K562 (cell line): Measurements from ENCODE around the gene C15orf62. TPM values are rescaled to one million over a fixed set of nuclear protein-coding genes. Genes with fewer than 3 reads are reported as not detected.

ENCODE experiments used
- ATAC-seq: fragments of 200-7000 bp; cut with Tn5 transposase; 3 replicates; pipeline ENCODE4 v1.9.1; 2020; ENCODE audit warnings: moderate library complexity
- BruUV-seq: library from RNA; stranded (reverse); fragments of 400-500 nt; replicated peaks from 2 replicates; lab custom pipeline; 2021; lab: Mats Ljungman, UMichigan
- CTCF ChIA-PET: fragments of 300-600 bp; formaldehyde crosslinking; extraction: SDS; loops from one replicate; lab custom pipeline; 2021; ENCODE audit warnings: low intra/inter-chr PET ratio; lab: Yijun Ruan, JAX
- POLR2A ChIA-PET: fragments of 300-600, 350-650 bp; sonication (Branson Sonifier 250); formaldehyde crosslinking; extraction: SDS; loops from one replicate; lab custom pipeline; 2021; ENCODE audit warnings: antibody characterized with exemption, inconsistent platforms; lab: Yijun Ruan, JAX
- DNase-seq, 4 experiments: peaks; one replicate each; pipeline versions ENCODE4 v3.0.0 to v3.0.0-alpha.2; 2011 to 2018; ENCODE audit warnings: low spot score in 3 of 4, mixed read lengths in 3 of 4; ENCODE audit errors: extremely low read depth in 1 of 4
- FAIRE-seq: peaks from 2 replicates; lab custom pipeline; 2011; peaks lifted over from hg19 to GRCh38; lab: Jason Lieb, UNC
- H2AFZ ChIP-seq: 2 replicates; pipeline ENCODE4 v1.6.0; 2011; ENCODE audit warnings: low read depth, low read length, control low read depth, inconsistent platforms
- H3K27ac ChIP-seq: fragments of 200-600 bp; 3 replicates; pipeline ENCODE4 v1.8.0; 2011; ENCODE audit warnings: low read depth, mild to moderate bottlenecking, control low read depth, inconsistent platforms, low read length, moderate library complexity, mixed read lengths; ENCODE audit errors: extremely low read depth
- H3K27me3 ChIP-seq, 2 experiments: fragments of 300-600 bp in 1 of 2; 2 replicates in 1 of 2; 3 replicates in 1 of 2; pipeline versions ENCODE4 v1.6.0 to v1.8.0; 2011; ENCODE audit warnings: inconsistent platforms in 2 of 2, low read length in 2 of 2, mild to moderate bottlenecking in 1 of 2, mixed read lengths in 1 of 2, moderate library complexity in 1 of 2; ENCODE audit not compliant: control insufficient read depth in 2 of 2, insufficient read depth in 2 of 2
- H3K36me3 ChIP-seq: fragments of 300-600 bp; 3 replicates; pipeline ENCODE4 v1.8.0; 2011; ENCODE audit warnings: mild to moderate bottlenecking, low read length, inconsistent platforms; ENCODE audit not compliant: control insufficient read depth, insufficient read depth
- H3K4me1 ChIP-seq, 2 experiments: fragments of 200-600 bp in 1 of 2; replicated peaks in 1 of 2; 2 replicates in 1 of 2; 3 replicates in 1 of 2; pipeline versions ENCODE4 v1.5.1 to v1.8.0; 2011; ENCODE audit warnings: inconsistent platforms in 2 of 2, low read length in 2 of 2, mild to moderate bottlenecking in 1 of 2, mixed read lengths in 1 of 2, moderate library complexity in 1 of 2; ENCODE audit not compliant: control insufficient read depth in 2 of 2, insufficient read depth in 2 of 2
- H3K4me2 ChIP-seq: 2 replicates; pipeline ENCODE4 v1.6.1; 2011; ENCODE audit warnings: low read length, control low read depth, inconsistent platforms, mixed read lengths; ENCODE audit not compliant: insufficient read depth
- H3K4me3 ChIP-seq: fragments of 200-600 bp; sonication (generic), shearing (Covaris generic); 2 replicates; pipeline ENCODE4 v1.5.1; 2016; ENCODE audit warnings: control low read depth, inconsistent platforms
- H3K79me2 ChIP-seq: fragments of 200-600 bp; 3 replicates; pipeline ENCODE4 v1.8.0; 2011; ENCODE audit warnings: low read length, inconsistent platforms; ENCODE audit not compliant: control insufficient read depth, insufficient read depth
- H3K9ac ChIP-seq, 2 experiments: 2 replicates each; pipeline versions ENCODE4 v1.6.0 to v1.6.1; 2011; ENCODE audit warnings: low read depth in 2 of 2, low read length in 2 of 2, control low read depth in 1 of 2, inconsistent platforms in 1 of 2, mild to moderate bottlenecking in 1 of 2, mixed read lengths in 1 of 2; ENCODE audit not compliant: insufficient read depth in 1 of 2
- H3K9me1 ChIP-seq: one replicate; pipeline ENCODE4 v1.6.0; 2011; ENCODE audit warnings: inconsistent platforms, mild to moderate bottlenecking, low read length, moderate library complexity; ENCODE audit not compliant: control insufficient read depth, insufficient read depth
- H3K9me3 ChIP-seq: replicated peaks from 2 replicates; pipeline ENCODE4 v1.5.1; 2011; ENCODE audit warnings: low read depth, low read length, inconsistent platforms; ENCODE audit not compliant: control insufficient read depth, insufficient read depth
- H4K20me1 ChIP-seq: replicated peaks from 2 replicates; pipeline ENCODE4 v1.6.1; 2011; ENCODE audit warnings: low read length, inconsistent platforms, mixed read lengths; ENCODE audit not compliant: control insufficient read depth, insufficient read depth
- MED1 ChIP-seq: sonication (generic); formaldehyde crosslinking; IDR thresholded peaks from 2 replicates; pipeline ENCODE4 v1.8.1; 2023; ENCODE audit warnings: missing genetic modification reagents, borderline replicate concordance
- SPI1 ChIP-seq: IDR thresholded peaks from 2 replicates; pipeline ENCODE4 v1.6.1; 2011; ENCODE audit warnings: low read depth, low read length, control low read depth, borderline replicate concordance
- SUPT5H ChIP-seq: fragments of 450-650 bp; IDR thresholded peaks from 2 replicates; pipeline ENCODE4 v1.6.1; 2016
- TSC22D4 ChIP-seq: fragments of 450-650 bp; IDR thresholded peaks from 2 replicates; pipeline ENCODE4 v1.6.1; 2016; ENCODE audit warnings: missing genetic modification characterization, missing biosample characterization, control low read depth
- ZNF224 ChIP-seq: sonication (generic); formaldehyde crosslinking; IDR thresholded peaks from 2 replicates; pipeline ENCODE4 v1.8.0; 2022; ENCODE audit warnings: mild to moderate bottlenecking, missing genetic modification reagents
- ZNF551 ChIP-seq: fragments of 250-450 bp; sonication (Bioruptor Pico); IDR thresholded peaks from 2 replicates; pipeline ENCODE4 v1.5.0; 2021; ENCODE audit warnings: mild to moderate bottlenecking, moderate library complexity
- WGBS: fragments of 100-300 bp; shearing (Covaris generic); methylation state at CpG from one replicate; pipeline ENCODE4 v1.1.6; 2016; ENCODE audit warnings: low coverage, mixed read lengths; ENCODE audit not compliant: insufficient coverage; ENCODE audit errors: missing lambda C conversion rate; 5-methylcytosine and 5-hydroxymethylcytosine counted together
- in situ Hi-C: fragments of 300-500 bp; cut with MboI; formaldehyde crosslinking; loops from 4 replicates; pipeline ENCODE4 v1.15.0; 2018; ENCODE audit warnings: inconsistent platforms, mixed read lengths
- intact Hi-C: fragments of 100-400 bp; cut with micrococcal nuclease; formaldehyde crosslinking; loops from 2 replicates; pipeline ENCODE4 v1.14.2; 2022
- polyA plus RNA-seq, 8 experiments: library from polyadenylated mRNA; depleted of rRNA in 4 of 8; stranded (reverse) in 5 of 8; unstranded in 3 of 8; fragments of >200 nt; fragmentation: Nextera tagmentation in 2 of 8; fragmentation: Illumina TruSeq in 1 of 8; extraction: Ambion mirVana in 2 of 8; extraction: Trizol in 1 of 8; gene quantifications; 2 replicates each; pipeline versions ENCODE4 v1.2.1 to v1.2.3, GENCODE V29; 2011 to 2014; ENCODE audit warnings: inconsistent platforms in 1 of 8, missing spikeins in 1 of 8
- total RNA-seq, 7 experiments: library from RNA; depleted of rRNA in 6 of 7; stranded (reverse); fragments of >200 nt in 6 of 7; fragmentation: Illumina TruSeq in 2 of 7; extraction: Trizol in 2 of 7; gene quantifications; 2 replicates each; pipeline versions ENCODE4 v1.2.1 to v1.2.3, GENCODE V29; 2011 to 2021; ENCODE audit warnings: low replicate concordance in 1 of 7

Gene C15orf62
- total and polyA plus RNA-seq, 9 of the 15 experiments (the other 6 are each of a cell fraction or from before 2014, with no cell fraction given), result 0.01 to 0.76 (median 0.30) TPM; not detected in 1

GRCh38 chr15:40766194-40766815 lies 3.5 kb upstream of the C15orf62 start:
- ChIA-PET CTCF (interaction anchor here (0.5 kb wide), 1 partner anchor 15 kb away, joined by 3 read pairs; no protein-coding TSS in a partner anchor), POLR2A (interaction anchor here (0.6 to 3.8 kb wide), 4 partner anchors 9 to 72 kb away, joined by 3 to 18 read pairs (median 4); no protein-coding TSS in a partner anchor)
- 67% methylated on average over 7 of the region's 7 CpGs for WGBS
- Histone ChIP-seq H3K27me3 (no peaks in the 10 kb centered on the region), H3K79me2 (no peaks in the 10 kb centered on the region), H3K4me3 (no peak overlapping the region), H3K4me2 (no peak overlapping the region), H3K27ac (no peak overlapping the region), H3K36me3 (peaks cover 16% of the 10 kb centered on the region; the same call in 1 of the 3 replicates), H2AFZ (no peak overlapping the region), H3K9me3 (no peaks in the 10 kb centered on the region), H3K4me1 (peaks cover 21 to 74% of the 10 kb centered on the region in 2 experiments; a peak in 4 of 5 replicates), H3K9ac (peak overlapping the region in 1 of 2 experiments; percentile 63; a peak in 2 of 4 replicates), H4K20me1 (no peaks in the 10 kb centered on the region; the same call in none of the 2 replicates), H3K9me1 (no peaks in the 10 kb centered on the region)
- intact Hi-C loops (loop anchor here (10.0 kb wide), 1 partner anchor 172 kb away; the partner anchor contains the start of gene KNL1), in situ Hi-C loops (no loop called here)
- no TSS peak for BruUV-seq
- TF ChIP-seq SPI1, result no peak
- TF ChIP-seq MED1, result 0 out of 2 replicates have a peak, but pooled peaks have one; percentile 33
- TF ChIP-seq SUPT5H, result peak; percentile 26; the same call in 1 of the 2 replicates
- no peak for TF ChIP-seq TSC22D4
- no peak for TF ChIP-seq ZNF551 (CRISPR knock-in tag)
- TF ChIP-seq ZNF224 (CRISPR knock-in tag), result no peak
- DNase-seq (no peak), FAIRE-seq (no peak), ATAC-seq (no peak)
